Left ventricle myocardium superior (tissue), 1 donor: Measurements from ENCODE around the gene SUPT7L. TPM values are rescaled to one million over a fixed set of nuclear protein-coding genes. Genes with fewer than 3 reads are reported as not detected.
A peak's percentile ranks its signal among the peaks of the same experiment; 100 is the strongest.
"Not testable (repeated sequence)": the region's sequence is repeated elsewhere in the genome, so short reads cannot be mapped to it uniquely, and the experiment has no call there.

Experiments used
- ATAC-seq: fragments of 200-7000 bp; cut with Tn5 transposase; one replicate; pipeline ENCODE4 v1.9.1; 2020; ENCODE audit warnings: mild to moderate bottlenecking, moderate library complexity
- DNase-seq: peaks from one replicate; pipeline ENCODE4 v3.0.0-alpha.2; 2020
- intact Hi-C: fragments of 100-400 bp; cut with micrococcal nuclease; formaldehyde crosslinking; loops from one replicate; pipeline ENCODE4 v1.11.0; 2022
- total RNA-seq: library from RNA; stranded (reverse); fragmentation: NEBNext Ultra II Directional; extraction: Animal tissue kit (Norgen Biotek cat#: 25700); gene quantifications from one replicate; pipeline ENCODE4 v1.2.1, GENCODE V29; 2021
- donor health status: DM: no; HTN: yes; CAD: no; lungs with severe emphysema.

The SUPT7L gene
- total RNA-seq, 1 donor from 2014 or later, result 28.1 TPM

DNA sequence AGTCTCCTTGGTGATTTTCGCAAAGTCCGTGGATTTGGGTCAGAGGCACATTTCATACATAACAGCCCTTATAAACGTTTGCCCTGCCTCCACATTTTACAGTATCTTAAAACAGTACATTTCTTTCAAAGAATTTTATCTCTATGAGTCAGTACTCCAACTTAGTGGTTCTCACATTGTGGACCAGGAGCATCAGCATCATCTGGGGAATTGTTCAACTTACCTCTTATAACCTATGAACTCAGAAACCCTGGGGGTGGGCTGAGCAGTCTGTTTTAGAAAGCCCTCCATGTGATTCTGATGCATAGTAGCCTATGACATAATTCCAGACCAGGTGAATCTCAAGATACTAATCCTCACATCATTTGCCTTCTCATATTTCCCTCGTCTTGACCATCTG, 12.4 kb downstream of the SUPT7L start:
- no peak for DNase-seq
- ATAC-seq, result no peak
- intact Hi-C loops, result no loop called here

DNA sequence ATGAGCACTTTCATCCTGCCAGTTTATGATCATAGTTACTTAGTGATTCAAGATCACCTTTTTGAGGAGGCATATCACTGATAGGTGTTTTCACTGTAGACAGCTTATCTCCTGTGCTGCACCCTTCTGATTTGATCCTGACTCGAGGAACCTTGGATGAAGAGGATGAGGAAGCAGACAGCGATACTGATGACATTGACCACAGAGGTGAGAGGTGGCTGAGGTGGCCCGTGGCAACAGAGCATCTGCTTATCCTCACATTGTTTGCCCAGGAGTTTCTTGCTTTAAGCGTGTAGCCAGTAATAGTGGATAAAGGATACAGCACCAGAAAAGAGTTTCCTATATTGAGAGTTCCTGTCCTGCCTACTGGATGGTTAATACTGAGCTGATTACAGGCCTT, 15.7 kb downstream of the SUPT7L start:
- intact Hi-C loops, result no loop called here
- no peak for ATAC-seq
- no peak for DNase-seq

DNA sequence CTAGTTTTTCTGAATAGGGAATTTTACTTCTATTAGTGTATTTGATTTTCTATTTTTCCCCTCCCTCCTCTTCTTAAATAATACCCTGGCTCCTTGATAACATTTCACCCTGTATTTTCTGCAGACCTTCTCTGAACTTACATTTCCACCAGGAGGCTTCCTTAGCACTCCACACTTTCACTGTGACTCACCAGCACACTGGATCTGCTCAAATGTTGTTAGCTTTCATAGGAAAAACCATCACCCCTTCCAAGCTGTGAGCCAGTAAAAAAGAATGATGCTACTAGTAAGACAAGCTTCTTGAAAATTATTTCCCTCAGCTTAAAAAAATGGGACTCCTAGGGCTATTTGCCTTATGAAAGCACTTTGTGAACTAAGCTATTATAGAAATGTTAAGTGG, 16.1 kb downstream of the SUPT7L start:
- DNase-seq (no peak), ATAC-seq (no peak)
- intact Hi-C loops, result no loop called here

DNA sequence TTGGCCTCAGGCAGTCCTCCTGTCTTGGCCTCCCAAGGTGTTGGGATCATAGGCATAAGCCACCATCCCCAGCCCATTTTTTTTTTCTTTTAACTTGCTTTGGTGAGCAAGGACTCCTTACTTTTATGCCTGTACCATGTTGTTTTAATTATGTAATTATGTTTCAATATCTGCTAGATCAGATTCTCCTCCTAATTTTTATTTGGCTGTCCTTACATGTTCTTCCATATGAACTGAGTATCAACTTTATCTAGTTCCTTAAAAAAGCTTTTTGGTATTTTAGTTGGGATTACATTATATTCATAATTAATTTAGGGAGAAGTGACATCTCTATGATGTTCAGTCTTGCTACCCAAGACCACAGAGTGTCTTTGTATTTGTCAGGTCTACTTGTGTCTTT, 18.2 kb downstream of the SUPT7L start:
- ATAC-seq (no peak), DNase-seq (no peak)
- intact Hi-C loops, result no loop called here

DNA sequence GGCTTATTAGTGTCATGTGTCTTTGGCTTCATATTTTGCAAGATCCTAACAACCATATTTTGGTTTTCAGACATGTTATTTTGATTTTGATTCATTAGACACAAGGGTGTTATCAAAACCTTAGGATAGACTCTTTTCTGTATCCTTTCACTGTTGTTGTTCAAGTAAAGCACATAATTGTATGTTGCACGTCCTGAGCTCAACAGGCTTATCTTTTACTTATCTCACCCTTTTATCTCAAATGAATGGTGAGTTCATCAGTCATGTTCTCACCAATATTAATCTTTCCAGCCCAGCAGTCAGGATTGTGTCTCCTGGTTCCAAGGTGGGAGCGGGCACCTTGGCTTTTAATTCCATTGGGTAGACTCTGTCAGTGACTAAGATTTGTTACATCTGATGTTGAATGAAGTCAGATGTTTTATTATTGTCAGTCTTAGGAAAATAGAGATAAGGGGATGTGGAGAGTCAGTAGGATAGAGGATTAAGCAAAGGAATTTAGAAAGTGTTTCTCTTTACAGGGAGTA, 22.6 kb downstream of the SUPT7L start:
- intact Hi-C loops, result no loop called here
- ATAC-seq (no peak), DNase-seq (no peak)

DNA sequence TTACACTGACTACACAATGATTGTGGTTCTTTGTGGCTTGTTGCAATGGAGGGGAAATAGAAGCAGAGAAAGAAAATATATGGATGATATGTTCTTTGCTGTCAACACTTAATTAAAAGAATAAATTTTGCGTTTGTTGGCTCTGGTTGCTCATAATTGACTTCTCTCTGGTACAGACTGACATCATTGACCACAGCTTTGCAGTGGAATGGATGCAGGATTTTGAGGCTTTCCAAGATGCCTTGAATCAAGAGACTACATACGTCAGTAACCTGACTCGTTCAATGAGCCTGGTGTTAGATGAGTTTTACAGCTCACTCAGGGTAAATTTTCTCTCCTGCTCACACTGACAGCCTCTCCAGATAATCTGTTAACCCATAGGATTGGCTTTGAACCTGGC, 24.7 kb downstream of the SUPT7L start:
- ATAC-seq, result no peak
- intact Hi-C loops, result no loop called here
- DNase-seq, result no peak

DNA sequence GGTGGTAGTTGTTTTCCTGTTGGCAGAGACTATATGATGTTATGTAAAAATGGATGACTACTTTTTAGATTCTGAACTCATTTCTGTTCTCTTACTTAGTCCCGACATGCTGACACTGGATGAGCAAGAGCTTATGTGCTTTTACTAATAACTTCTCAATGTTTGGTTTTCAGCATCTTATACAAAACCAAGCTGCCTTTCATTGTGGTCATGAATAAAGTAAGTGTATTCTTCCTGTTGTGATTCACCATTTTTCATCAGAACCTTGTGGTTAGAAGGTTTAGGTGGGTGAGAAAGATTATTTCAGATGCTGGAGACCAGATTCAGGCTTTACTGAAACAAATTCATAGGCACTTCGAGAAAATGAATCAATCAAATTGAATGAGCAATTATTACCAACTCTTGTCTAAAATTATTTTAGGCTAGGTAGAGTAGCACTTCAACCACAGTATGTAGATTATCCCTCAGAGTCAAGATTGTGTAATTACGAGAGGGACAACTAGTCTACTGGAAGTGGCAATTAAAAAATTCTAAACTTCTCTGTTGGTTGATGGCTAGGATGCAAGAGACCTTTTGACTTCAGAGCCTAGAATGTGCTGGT, 25.3 kb downstream of the SUPT7L start:
- no peak for ATAC-seq
- intact Hi-C loops, result no loop called here
- no peak for DNase-seq

DNA sequence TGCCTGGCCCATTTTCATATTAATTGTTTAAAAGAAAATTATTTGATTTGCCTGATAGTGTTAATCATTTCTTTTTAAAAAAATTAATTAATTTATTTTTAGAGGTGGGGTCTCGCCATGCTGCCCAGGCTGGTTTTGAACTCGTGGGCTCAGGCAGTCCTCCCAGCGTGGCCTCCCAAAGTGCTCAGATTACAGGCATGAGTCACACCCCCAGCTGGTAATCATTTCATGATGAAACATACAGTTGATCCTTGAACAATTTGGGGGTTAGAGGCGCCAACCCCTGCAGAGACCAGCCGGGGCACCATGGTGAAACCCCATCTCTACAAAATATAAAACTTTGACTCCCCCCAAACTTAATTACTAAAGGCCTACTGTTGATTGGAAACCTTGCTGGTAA, 26.6 kb downstream of the SUPT7L start:
- no peak for DNase-seq
- ATAC-seq, result no peak
- intact Hi-C loops, result no loop called here

DNA sequence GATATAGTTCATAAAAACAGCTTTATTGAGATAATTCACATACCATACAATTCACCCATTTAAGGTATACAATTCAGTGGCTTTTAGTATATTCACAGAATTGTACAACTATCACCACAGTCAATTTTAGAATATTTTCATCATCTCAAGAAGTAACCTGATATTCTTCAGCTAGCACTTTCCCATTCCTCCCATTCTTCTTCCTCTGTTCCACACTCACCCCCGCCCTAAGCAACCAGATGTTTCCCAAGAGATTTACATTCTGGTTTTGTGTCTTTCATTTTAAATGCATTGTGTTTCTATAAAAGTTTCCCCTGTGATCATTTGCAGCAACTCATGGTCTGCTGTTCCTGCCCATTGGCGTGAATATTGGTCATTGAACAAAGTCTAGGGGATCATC, 29.1 kb downstream of the SUPT7L start:
- no peak for DNase-seq
- ATAC-seq, result no peak
- intact Hi-C loops, result no loop called here

DNA sequence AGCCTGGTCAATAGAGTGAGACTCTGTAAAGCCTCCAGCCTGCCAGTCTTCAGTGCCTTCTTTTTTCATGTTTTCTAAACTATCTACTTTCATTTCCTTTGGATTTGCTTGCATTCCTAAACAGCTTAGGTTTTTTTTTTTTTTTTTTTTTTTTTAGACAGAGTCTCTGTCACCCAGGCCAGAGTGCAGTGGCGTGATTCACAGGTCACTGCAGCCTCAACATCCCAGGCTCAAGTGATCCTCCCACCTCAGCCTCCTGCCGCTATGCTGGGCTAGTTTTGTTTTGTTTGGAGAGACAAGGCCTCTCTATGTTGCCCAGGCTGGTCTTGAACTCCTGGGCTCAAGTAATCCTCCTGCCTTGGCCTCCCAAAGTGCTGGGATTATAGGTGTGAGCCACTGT, 33.2 kb downstream of the SUPT7L start:
- ATAC-seq, intact Hi-C loops, DNase-seq: not testable (repeated sequence)

DNA sequence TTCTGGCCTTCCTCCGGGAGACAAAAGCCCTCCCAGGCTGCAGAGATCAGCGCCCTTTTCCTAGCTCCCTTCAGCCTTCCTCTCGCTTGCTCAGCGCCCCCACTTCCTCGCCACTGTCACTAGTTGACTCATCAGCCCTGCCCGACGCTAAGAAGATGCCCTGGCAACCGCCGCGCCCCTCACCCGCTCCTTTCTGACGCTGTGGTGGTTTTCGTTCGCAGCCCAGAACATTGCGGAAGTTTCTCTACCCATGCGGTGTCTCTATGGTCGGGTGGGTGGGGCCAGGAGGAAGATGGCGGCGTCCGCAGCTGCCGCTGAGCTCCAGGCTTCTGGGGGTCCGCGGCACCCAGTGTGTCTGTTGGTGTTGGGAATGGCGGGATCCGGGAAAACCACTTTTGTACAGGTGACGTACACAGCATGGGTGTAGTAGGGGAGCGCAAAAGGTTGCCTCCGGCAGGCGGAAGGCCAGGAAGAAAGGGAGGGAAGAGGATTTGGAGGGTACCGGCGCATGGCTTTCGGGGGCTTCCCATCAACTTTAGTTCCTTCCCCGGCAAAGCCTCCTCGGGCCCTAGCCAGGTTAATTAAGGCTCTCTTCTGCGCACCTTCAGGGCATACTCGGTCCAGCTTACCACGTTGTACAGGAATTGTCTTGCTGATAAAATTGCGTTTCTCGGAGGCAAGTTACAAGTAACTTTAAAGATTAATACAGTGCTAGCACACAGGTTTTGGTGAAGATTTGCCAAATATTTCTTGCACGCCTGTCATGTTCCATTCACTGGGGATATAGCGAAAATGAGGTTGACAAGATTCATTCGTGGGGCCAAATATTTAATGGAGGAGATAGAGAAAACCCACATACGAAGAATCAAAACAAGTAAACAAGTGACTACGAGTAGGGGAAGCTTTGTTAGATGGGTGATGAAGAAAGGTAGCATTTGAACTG, 34.4 kb downstream of the SUPT7L start, which contains the start of the genes CCDC121 and GPN1:
TSS of gene CCDC121 (minus strand) at position 246 of the 943 bp plus-strand sequence. CDS start 1,213 bp downstream, outside the sequence.
TSS of gene GPN1 (plus strand) at position 284 of the 943 bp plus-strand sequence. CDS start at position 293, 9 bp downstream.
- peak; percentile 86 for DNase-seq
- peak; percentile 98 for ATAC-seq
- intact Hi-C loops, result no loop called here

DNA sequence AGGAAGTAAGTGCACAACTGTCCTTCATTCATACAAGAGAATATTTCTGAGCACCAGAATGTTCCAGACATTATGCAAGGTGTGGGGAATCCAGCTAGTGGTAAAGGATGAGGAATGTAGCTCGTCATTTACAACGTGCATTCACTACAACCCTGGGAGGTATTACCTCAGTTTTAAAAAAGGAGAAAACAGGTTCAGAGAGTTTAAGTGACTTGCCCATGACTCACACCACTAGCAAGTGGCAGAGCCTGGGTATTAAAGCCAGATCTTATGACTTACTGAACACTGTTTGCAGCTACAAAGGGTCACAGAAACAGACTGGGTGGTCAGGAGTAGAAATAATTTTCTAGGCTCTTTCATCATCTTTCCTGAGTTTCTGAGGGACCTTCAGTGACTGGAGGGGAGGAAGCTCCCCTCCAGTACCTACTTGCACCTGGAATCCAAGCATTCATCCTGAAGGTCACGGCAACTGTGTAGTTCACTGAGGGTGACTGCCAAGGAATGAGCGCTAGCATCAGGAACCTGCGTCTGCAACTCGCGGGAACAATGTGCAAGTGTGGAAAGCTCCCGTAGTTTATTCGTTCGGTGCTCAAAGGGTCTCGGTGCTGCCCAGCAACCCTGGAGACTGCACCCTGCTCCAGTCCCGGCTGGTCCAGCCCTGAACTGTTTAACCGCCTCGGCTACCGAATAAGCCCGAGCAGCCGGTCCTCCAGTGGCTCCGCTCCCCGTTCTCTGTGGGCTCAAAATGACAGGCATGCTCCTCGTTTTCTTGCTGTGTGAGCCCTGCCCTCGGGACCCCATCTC, 35.2 kb downstream of the SUPT7L start:
- peak; percentile 66 for ATAC-seq
- peak; percentile 28 for DNase-seq
- intact Hi-C loops, result no loop called here

DNA sequence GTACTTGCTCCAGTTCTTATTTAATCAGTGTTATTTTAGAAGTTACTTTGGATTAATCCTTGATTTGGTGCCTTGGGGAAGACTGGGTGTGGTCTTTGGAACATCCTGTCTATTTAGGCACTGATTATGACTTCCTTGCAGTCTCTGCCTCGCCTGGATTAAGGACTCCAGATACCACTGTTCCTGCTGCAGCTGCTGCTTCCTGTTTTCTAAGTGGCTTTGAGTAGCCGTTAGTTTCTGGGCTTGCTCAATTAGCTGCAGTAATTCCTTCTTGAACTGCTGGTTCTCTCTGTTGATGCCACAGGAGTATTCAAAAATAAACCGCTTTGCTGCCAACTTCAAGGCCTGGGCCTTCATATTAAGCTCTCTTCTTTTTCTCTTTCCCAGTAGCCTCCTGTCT, 36.5 kb downstream of the SUPT7L start:
- intact Hi-C loops, DNase-seq: not testable (repeated sequence)
- ATAC-seq, result peak; percentile 28

DNA sequence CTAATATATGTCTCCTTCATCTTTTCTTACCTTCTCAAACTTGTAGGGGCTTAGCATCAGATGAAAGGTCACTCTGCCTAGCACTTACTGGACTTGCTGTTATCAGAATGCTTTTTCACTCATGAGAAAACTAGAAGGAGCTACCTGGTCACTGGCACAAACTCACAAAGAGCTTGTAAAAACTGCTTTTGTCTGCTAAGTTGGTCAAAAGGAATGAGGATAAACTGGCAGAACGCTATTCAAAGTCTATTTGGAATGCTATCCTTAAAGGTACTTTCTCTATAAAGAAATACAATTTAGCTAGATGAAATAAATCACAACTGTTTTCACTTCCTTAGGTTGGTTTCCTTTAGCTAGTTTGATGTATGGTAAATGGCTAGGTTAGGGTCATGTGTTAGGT, 37.1 kb downstream of the SUPT7L start:
- ATAC-seq, DNase-seq, intact Hi-C loops: not testable (repeated sequence)

DNA sequence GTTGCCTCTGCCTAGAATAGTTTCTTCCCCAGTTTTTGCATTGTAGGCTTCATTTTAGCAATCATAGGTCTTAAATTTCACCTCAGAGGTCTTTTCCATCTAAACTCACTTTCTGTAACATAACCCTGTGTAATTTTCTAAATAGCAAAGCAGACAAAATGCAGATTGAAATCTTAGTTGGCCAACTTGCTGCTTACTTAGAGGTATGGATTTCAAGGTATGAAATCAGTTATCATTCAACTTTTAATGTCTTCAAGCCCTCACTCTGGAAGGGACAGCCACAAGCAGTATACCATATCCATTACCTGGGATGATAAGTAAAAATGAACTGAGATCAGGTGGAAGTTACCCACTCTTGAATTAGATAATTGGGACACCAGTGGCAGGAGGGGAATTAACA, 38.5 kb downstream of the SUPT7L start:
- DNase-seq, result no peak
- intact Hi-C loops, result no loop called here
- no peak for ATAC-seq

DNA sequence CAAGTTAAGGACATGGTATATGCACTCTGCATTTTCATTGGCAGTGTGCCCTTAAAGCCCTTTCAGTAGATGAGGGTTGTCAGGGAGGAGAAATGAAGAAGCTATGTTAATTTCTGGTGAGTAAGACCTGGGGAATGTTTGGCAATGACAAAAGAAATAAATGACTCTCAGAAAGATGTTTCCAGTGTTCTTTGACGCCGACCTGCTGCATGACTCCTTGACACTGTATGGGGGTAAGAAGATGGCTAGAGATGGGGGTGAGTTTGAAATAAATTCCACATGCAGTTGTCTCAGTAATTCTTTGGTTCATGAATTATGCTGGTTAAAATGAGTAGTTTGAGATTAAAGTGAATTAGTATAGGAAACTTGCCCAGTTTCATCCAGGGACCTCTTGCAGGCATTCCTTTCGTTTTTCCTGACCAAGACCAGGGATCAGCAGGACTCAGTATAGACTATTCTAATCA, 40.5 kb downstream of the SUPT7L start:
- ATAC-seq, result no peak

DNA sequence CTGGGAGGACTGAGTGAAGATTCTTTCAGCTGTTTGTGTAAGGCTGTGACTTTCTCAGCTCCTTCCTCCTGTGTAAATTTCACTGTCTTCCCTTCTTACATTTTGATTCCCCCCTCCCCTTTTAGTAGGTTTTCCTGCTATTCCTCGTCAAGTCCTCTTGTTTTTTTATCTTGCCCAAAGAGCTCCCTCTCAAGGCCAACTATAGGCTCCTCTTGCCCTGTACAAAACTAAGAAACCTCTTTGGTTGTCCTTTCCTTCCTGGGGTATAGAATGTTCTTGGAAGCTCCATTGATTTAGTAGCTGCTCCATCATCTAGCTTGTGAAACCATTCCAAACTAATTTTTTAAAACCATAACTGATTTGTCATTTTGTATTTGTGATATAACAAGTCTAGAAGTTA, 41.9 kb downstream of the SUPT7L start:
- intact Hi-C loops, result no loop called here
- ATAC-seq (no peak), DNase-seq (no peak)

More for the DNA sequence above, 40.5 kb downstream of the SUPT7L start:
- no peak for DNase-seq
- intact Hi-C loops, result no loop called here

DNA sequence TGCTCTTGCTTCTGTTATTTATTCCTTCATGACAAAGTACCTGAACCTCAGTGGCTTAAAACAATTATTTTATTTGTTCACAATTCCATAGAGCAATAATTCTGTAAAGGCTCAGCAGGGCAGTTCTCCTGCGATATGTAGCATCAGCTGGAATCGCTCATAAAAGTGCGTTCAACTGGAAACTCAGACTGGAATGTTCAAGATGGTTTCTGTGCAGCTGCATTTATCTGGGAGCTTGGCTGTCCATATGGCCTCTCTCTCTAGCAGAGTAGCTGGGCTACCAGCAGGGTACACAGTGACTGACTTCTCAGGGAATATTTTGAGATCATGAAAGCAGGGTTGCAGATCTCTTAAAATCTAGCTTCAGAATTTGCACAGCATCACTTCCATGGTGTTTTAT, 48.1 kb downstream of the SUPT7L start:
- no peak for DNase-seq
- intact Hi-C loops, result no loop called here
- ATAC-seq, result no peak

DNA sequence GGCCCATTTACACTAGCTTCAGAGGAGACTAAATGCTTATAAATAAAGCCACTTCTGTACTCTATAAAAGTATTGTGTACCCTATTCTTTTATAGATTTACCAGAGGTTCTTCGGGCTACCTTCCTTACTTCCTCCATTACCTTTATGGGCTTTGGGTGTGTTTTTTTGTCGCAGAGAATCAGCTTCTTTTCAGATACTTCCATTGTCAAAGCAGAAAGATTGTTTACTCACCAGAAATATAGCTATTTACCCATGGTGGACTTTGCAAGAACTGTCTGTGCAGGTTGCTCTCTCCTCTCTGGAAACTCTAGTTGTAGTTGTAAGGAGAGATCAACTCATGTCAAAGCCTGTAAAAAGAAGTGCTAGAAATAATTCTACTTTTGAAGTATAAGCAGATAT, 49.4 kb downstream of the SUPT7L start:
- no peak for DNase-seq
- intact Hi-C loops, result no loop called here
- no peak for ATAC-seq
